GM12878 (cell line): ENCODE data around the gene CFAP54. TPM values are rescaled to one million over a fixed set of nuclear protein-coding genes. Genes with fewer than 3 reads are reported as not detected.

ENCODE experiments used
- ATAC-seq: fragments of 200-7000 bp; cut with Tn5 transposase; 3 replicates; pipeline ENCODE4 v1.9.1; 2020; ENCODE audit warnings: mild to moderate bottlenecking, moderate library complexity
- BruUV-seq: library from RNA; stranded (reverse); fragments of 400-500 nt; replicated peaks from 2 replicates; lab custom pipeline; 2021; lab: Mats Ljungman, UMichigan
- CTCF ChIA-PET: fragments of 300-600 bp; sonication (Branson Sonifier 250); formaldehyde crosslinking; extraction: SDS; loops from one replicate; lab custom pipeline; 2021; ENCODE audit warnings: inconsistent platforms; lab: Yijun Ruan, JAX
- POLR2A ChIA-PET: fragments of 350-600 bp; formaldehyde crosslinking; extraction: SDS; loops from one replicate; lab custom pipeline; 2021; ENCODE audit warnings: inconsistent platforms; lab: Charles Lee
- RAD21 ChIA-PET: fragments of 300-600 bp; sonication (Branson Sonifier 250); formaldehyde crosslinking; loops from one replicate; lab custom pipeline; 2023; ENCODE audit warnings: antibody characterized with exemption; ENCODE audit not compliant: unreplicated experiment; lab: Charles Lee
- SMC1A ChIA-PET: fragments of 300-600 bp; sonication (Branson Sonifier 250); formaldehyde crosslinking; loops from one replicate; lab custom pipeline; 2023; ENCODE audit not compliant: unreplicated experiment, uncharacterized antibody; lab: Charles Lee
- DNase-seq: peaks from one replicate; pipeline ENCODE4 v3.0.0-alpha.2; 2011; ENCODE audit warnings: low read depth, low spot score
- FAIRE-seq: peaks from 3 replicates; lab custom pipeline; 2011; peaks lifted over from hg19 to GRCh38; lab: Jason Lieb, UNC
- H2AFZ ChIP-seq: 2 replicates; pipeline ENCODE4 v1.6.0; 2011; ENCODE audit warnings: low read depth, low read length, control low read depth; ENCODE audit not compliant: control insufficient read depth
- H3K27ac ChIP-seq: 2 replicates; pipeline ENCODE4 v1.5.1; 2011; ENCODE audit warnings: control low read depth; ENCODE audit not compliant: control insufficient read depth, insufficient read depth
- H3K27me3 ChIP-seq, 2 experiments: replicated peaks in 1 of 2; 2 replicates each; pipeline versions ENCODE4 v1.6.0 to v1.6.1; 2011; ENCODE audit warnings: low read length in 1 of 2; ENCODE audit not compliant: control insufficient read depth in 2 of 2, insufficient read depth in 2 of 2
- H3K36me3 ChIP-seq, 2 experiments: 2 replicates each; pipeline ENCODE4 v1.5.1; 2011; ENCODE audit warnings: low read length in 1 of 2; ENCODE audit not compliant: control insufficient read depth in 2 of 2, insufficient read depth in 2 of 2
- H3K4me1 ChIP-seq: 2 replicates; pipeline ENCODE4 v1.6.1; 2011; ENCODE audit warnings: mild to moderate bottlenecking, low read length, moderate library complexity, mixed read lengths; ENCODE audit not compliant: control insufficient read depth, insufficient read depth
- H3K4me2 ChIP-seq: 2 replicates; pipeline ENCODE4 v1.6.0; 2011; ENCODE audit warnings: control low read depth; ENCODE audit not compliant: control insufficient read depth, insufficient read depth
- H3K4me3 ChIP-seq: fragments of 200-600 bp; sonication (generic); 2 replicates; pipeline ENCODE4 v1.5.1; 2016
- H3K79me2 ChIP-seq: 2 replicates; pipeline ENCODE4 v1.6.0; 2011; ENCODE audit warnings: low read length; ENCODE audit not compliant: control insufficient read depth, insufficient read depth
- H3K9ac ChIP-seq: 2 replicates; pipeline ENCODE4 v1.8.0; 2011; ENCODE audit warnings: low read length, control low read depth, mixed read lengths; ENCODE audit not compliant: control insufficient read depth, insufficient read depth
- H3K9me3 ChIP-seq: replicated peaks from 3 replicates; pipeline ENCODE4 v1.5.1; 2011; ENCODE audit warnings: mild to moderate bottlenecking, low read length; ENCODE audit not compliant: control insufficient read depth, insufficient read depth
- H4K20me1 ChIP-seq: 2 replicates; pipeline ENCODE4 v1.6.0; 2011; ENCODE audit not compliant: control insufficient read depth, insufficient read depth
- ATF7 ChIP-seq: fragments of 450-650 bp; IDR thresholded peaks from 2 replicates; pipeline ENCODE4 v1.6.1; 2016; ENCODE audit warnings: low read depth, mild to moderate bottlenecking
- CEBPB ChIP-seq, 2 experiments: fragments of 150-350 bp in 1 of 2; IDR thresholded peaks; 2 replicates each; pipeline ENCODE4 v1.6.1; 2012 to 2014; ENCODE audit warnings: low read depth in 2 of 2, low read length in 2 of 2, borderline replicate concordance in 1 of 2, inconsistent platforms in 1 of 2
- EED ChIP-seq: sonication (generic); IDR thresholded peaks from 2 replicates; pipeline ENCODE4 v1.6.1; 2016; ENCODE audit warnings: antibody characterized with exemption, low read depth
- EP300 ChIP-seq, 2 experiments: fragments of 150-350 bp in 1 of 2; IDR thresholded peaks; 2 replicates each; pipeline ENCODE4 v1.6.1; 2011 to 2012; ENCODE audit warnings: low read depth in 2 of 2, low read length in 2 of 2, borderline replicate concordance in 1 of 2, improper control_type of control experiment in 1 of 2, inconsistent platforms in 1 of 2; ENCODE audit not compliant: control insufficient read depth in 1 of 2
- FOS ChIP-seq: IDR thresholded peaks from 3 replicates; pipeline ENCODE4 v1.6.1; 2011; ENCODE audit warnings: borderline replicate concordance; ENCODE audit not compliant: insufficient read length; ENCODE audit errors: extremely low read depth
- HDAC6 ChIP-seq: fragments of 200-600 bp; sonication (generic); IDR thresholded peaks from one replicate; pipeline ENCODE4 v1.8.0; 2017; ENCODE audit warnings: antibody characterized with exemption; ENCODE audit not compliant: unreplicated experiment
- IKZF1 ChIP-seq: fragments of 450-650 bp; conservative IDR thresholded peaks from 2 replicates; pipeline ENCODE4 v1.6.1; 2017; ENCODE audit warnings: antibody characterized with exemption, mild to moderate bottlenecking
- MTA2 ChIP-seq: fragments of 450-650 bp; IDR thresholded peaks from 2 replicates; pipeline ENCODE4 v1.6.1; 2016; ENCODE audit warnings: low read depth, mild to moderate bottlenecking, moderate library complexity
- NR2C1 ChIP-seq: fragments of 450-650 bp; IDR thresholded peaks from 2 replicates; pipeline ENCODE4 v1.6.1; 2017; ENCODE audit warnings: antibody characterized with exemption, mild to moderate bottlenecking, moderate library complexity
- SIN3A ChIP-seq: IDR thresholded peaks from 2 replicates; pipeline ENCODE4 v1.6.1; 2012; ENCODE audit warnings: low read depth, low read length, improper control_type of control experiment
- SMAD5 ChIP-seq: IDR thresholded peaks from 2 replicates; pipeline ENCODE4 v1.6.1; 2016; ENCODE audit warnings: antibody characterized with exemption, low read depth
- SUPT20H ChIP-seq: IDR thresholded peaks from 2 replicates; pipeline ENCODE4 v1.6.1; 2011; ENCODE audit warnings: low read depth, mild to moderate bottlenecking, low read length, moderate library complexity, borderline replicate concordance; ENCODE audit not compliant: control insufficient read depth
- ZNF24 ChIP-seq: fragments of 450-650 bp; IDR thresholded peaks from 2 replicates; pipeline ENCODE4 v1.6.1; 2017; ENCODE audit warnings: antibody characterized with exemption, mild to moderate bottlenecking
- ZNF622 ChIP-seq: fragments of 450-650 bp; IDR thresholded peaks from 2 replicates; pipeline ENCODE4 v1.6.1; 2017; ENCODE audit warnings: mild to moderate bottlenecking, inconsistent platforms
- whole genome bisulfite sequencing: methylation state at CpG from one replicate; pipeline ENCODE4 v1.1.6; 2016; ENCODE audit warnings: low lambda C conversion rate; ENCODE audit not compliant: insufficient replicate concordance, insufficient coverage; ENCODE audit errors: missing lambda C conversion rate; 5-methylcytosine and 5-hydroxymethylcytosine counted together
- in situ Hi-C: fragments of 300-500 bp; cut with MboI; formaldehyde crosslinking; loops from 9 replicates; pipeline ENCODE4 v1.14.3; 2018; ENCODE audit warnings: mixed read lengths
- intact Hi-C: fragments of 100-400 bp; cut with micrococcal nuclease; formaldehyde crosslinking; loops from one replicate; pipeline ENCODE4 v1.14.2; 2022; ENCODE audit not compliant: unreplicated experiment
- polyA plus RNA-seq, 11 experiments: library from polyadenylated mRNA; depleted of rRNA in 4 of 11; unstranded in 6 of 11; stranded (reverse) in 5 of 11; fragments of >200 nt; fragmentation: Nextera tagmentation in 4 of 11; fragmentation: Illumina TruSeq in 1 of 11; extraction: Ambion mirVana in 4 of 11; extraction: Trizol in 1 of 11; gene quantifications; 1 replicate in 1 of 11; 2 replicates in 10 of 11; pipeline versions ENCODE4 v1.2.1 to v1.2.3, GENCODE V29; 2011 to 2016; ENCODE audit warnings: inconsistent platforms in 2 of 11, missing spikeins in 2 of 11, low read depth in 1 of 11
- total RNA-seq, 4 experiments: library from RNA; depleted of rRNA in 3 of 4; stranded (reverse); fragments of >200 nt in 3 of 4; fragmentation: Illumina TruSeq in 1 of 4; extraction: Trizol in 1 of 4; gene quantifications; 2 replicates each; pipeline versions ENCODE4 v1.2.1 to v1.2.3, GENCODE V29; 2013 to 2021
- TF ChIP-seq, protein P1 (sequence below): fragments of 450-650 bp; IDR thresholded peaks from 2 replicates; pipeline ENCODE4 v1.6.1; 2017; ENCODE audit warnings: borderline replicate concordance
- TF ChIP-seq, protein P2 (sequence below): IDR thresholded peaks from 2 replicates; pipeline ENCODE4 v1.6.1; 2012; ENCODE audit warnings: low read depth, low read length, improper control_type of control experiment
- TF ChIP-seq, protein P3 (sequence below): IDR thresholded peaks from 2 replicates; pipeline ENCODE4 v1.6.1; 2011; ENCODE audit warnings: borderline replicate concordance, low read depth, mild to moderate bottlenecking, moderate library complexity, mixed read lengths, low read length; ENCODE audit not compliant: insufficient read depth; ENCODE audit errors: extremely low read length

Gene CFAP54
- total and polyA plus RNA-seq, 10 of the 15 experiments (the other 5 are each of a cell fraction or from before 2014, with no cell fraction given), result 0.19 to 1.5 (median 0.56) TPM

DNA sequence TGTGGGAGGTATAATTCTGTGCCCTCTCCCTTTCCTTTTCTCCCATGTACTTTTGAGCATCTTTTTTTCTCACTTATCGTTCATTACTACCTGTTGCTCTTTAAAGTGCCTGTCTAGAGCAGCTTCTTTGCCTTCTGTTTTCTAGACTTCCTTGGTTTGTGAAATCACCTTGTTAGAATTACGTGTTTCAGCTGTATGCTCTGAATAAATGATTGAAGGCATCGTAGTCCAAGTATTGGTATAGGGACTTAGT is 419.0 kb downstream of the CFAP54 start:
- no peaks in the 10 kb centered on the region for H3K9me3 ChIP-seq
- H3K36me3 ChIP-seq, result no peaks in the 10 kb centered on the region; a peak in 1 of 4 replicates
- in situ Hi-C loops, result no loop called here
- CTCF ChIA-PET, result interaction anchor here (1.6 kb wide), 2 partner anchors 10 to 330 kb away, joined by 3 to 4 read pairs; no protein-coding TSS in a partner anchor
- TF ChIP-seq SMAD5 (no peak), SIN3A (no peak), EED (0 out of 2 replicates have a peak, but pooled peaks have one; percentile 18), ZNF24 (no peak), SUPT20H (no peak), ZNF622 (no peak), MTA2 (no peak), FOS (no peak), EP300 (IDR thresholded peaks at IDR 0.05; ENCODE audit: borderline replicate concordance in 1 of 2, control insufficient read depth in 1 of 2, low read depth in 2 of 2, low read length in 2 of 2) (no peak), CEBPB (IDR thresholded peaks at IDR 0.05; ENCODE audit: borderline replicate concordance in 1 of 2, low read depth in 2 of 2, low read length in 2 of 2) (no peak), ATF7 (0 out of 2 replicates have a peak, but pooled peaks have one; percentile 7), HDAC6 (no peak), IKZF1 (no peak), NR2C1 (no peak)
- TF ChIP-seq, protein P1, sequence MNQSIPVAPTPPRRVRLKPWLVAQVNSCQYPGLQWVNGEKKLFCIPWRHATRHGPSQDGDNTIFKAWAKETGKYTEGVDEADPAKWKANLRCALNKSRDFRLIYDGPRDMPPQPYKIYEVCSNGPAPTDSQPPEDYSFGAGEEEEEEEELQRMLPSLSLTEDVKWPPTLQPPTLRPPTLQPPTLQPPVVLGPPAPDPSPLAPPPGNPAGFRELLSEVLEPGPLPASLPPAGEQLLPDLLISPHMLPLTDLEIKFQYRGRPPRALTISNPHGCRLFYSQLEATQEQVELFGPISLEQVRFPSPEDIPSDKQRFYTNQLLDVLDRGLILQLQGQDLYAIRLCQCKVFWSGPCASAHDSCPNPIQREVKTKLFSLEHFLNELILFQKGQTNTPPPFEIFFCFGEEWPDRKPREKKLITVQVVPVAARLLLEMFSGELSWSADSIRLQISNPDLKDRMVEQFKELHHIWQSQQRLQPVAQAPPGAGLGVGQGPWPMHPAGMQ, result no peak
- TF ChIP-seq, protein P2, sequence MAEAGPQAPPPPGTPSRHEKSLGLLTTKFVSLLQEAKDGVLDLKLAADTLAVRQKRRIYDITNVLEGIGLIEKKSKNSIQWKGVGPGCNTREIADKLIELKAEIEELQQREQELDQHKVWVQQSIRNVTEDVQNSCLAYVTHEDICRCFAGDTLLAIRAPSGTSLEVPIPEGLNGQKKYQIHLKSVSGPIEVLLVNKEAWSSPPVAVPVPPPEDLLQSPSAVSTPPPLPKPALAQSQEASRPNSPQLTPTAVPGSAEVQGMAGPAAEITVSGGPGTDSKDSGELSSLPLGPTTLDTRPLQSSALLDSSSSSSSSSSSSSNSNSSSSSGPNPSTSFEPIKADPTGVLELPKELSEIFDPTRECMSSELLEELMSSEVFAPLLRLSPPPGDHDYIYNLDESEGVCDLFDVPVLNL, result no peak
- TF ChIP-seq, protein P3, sequence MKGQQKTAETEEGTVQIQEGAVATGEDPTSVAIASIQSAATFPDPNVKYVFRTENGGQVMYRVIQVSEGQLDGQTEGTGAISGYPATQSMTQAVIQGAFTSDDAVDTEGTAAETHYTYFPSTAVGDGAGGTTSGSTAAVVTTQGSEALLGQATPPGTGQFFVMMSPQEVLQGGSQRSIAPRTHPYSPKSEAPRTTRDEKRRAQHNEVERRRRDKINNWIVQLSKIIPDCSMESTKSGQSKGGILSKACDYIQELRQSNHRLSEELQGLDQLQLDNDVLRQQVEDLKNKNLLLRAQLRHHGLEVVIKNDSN, result no peak
- ATAC-seq (no peak), FAIRE-seq (no peak), DNase-seq (no peak)
- H3K27ac ChIP-seq, result 0 out of 2 replicates have a peak overlapping the region, but pooled peaks have one; percentile 25
- SMC1A ChIA-PET, result interaction anchor here (1.0 to 3.6 kb wide), 6 partner anchors 10 to 407 kb away, joined by 3 to 15 read pairs (median 4); no protein-coding TSS in a partner anchor
- POLR2A ChIA-PET, result interaction anchor here (1.4 kb wide), 1 partner anchor 9 kb away, joined by 3 read pairs; no protein-coding TSS in a partner anchor
- no peaks in the 10 kb centered on the region for H4K20me1 ChIP-seq
- H3K4me2 ChIP-seq, result peak overlapping the region; percentile 99
- H3K79me2 ChIP-seq, result peaks cover 49% of the 10 kb centered on the region
- H3K9ac ChIP-seq, result peak overlapping the region; percentile 84
- BruUV-seq, result no TSS peak
- intact Hi-C loops, result loop anchor here (10.0 kb wide), 1 partner anchor 76 kb away; no protein-coding TSS in a partner anchor
- peak overlapping the region; percentile 86 for H3K4me3 ChIP-seq
- 47% methylated on average over 3 of the region's 3 CpGs for WGBS
- H3K27me3 ChIP-seq, result no peaks in the 10 kb centered on the region
- peaks cover 14% of the 10 kb centered on the region for H3K4me1 ChIP-seq
- RAD21 ChIA-PET, result interaction anchor here (0.6 kb wide), 1 partner anchor 1398 kb away, joined by 3 read pairs; no protein-coding TSS in a partner anchor
- no peak overlapping the region; the same call in 1 of the 2 replicates for H2AFZ ChIP-seq
